Epithelial cell of esophagus (primary cell): ENCODE measurements around the gene GLI2.

Source experiments
- DNase-seq: peaks from one replicate; pipeline ENCODE4 v3.0.0; 2010; ENCODE audit warnings: low read depth
- H3K4me3 ChIP-seq: 2 replicates; pipeline ENCODE4 v1.5.1; 2011; ENCODE audit warnings: mild to moderate bottlenecking, low read length, control low read depth
- TF ChIP-seq, protein P1 (sequence below): IDR thresholded peaks from 2 replicates; pipeline ENCODE4 v1.5.1; 2011; ENCODE audit warnings: low read depth, mild to moderate bottlenecking, low read length, control low read depth, inconsistent platforms; ENCODE audit not compliant: insufficient read depth; ENCODE audit errors: missing control alignments

The GLI2 gene

DNA sequence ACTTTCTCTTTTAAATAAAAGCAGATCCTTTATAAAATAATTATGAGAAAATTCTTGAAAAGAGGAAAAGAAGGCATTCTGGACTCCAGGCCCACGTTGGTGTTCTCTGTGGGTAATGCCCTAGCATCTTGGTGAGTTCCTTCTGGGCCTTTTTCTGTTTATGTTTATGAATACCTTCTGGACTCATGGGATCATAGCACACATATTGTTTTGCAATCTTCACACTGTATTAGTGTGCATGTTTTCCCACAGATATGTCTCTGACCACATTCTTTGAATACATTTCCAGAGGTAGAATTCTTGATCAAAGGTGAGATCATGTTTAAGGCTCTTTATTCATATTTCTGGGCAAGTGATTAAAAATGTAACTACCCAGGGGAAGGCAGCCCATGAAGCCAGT, 15.9 kb downstream of the GLI2 start:
- no peak for DNase-seq
- TF ChIP-seq, protein P1, sequence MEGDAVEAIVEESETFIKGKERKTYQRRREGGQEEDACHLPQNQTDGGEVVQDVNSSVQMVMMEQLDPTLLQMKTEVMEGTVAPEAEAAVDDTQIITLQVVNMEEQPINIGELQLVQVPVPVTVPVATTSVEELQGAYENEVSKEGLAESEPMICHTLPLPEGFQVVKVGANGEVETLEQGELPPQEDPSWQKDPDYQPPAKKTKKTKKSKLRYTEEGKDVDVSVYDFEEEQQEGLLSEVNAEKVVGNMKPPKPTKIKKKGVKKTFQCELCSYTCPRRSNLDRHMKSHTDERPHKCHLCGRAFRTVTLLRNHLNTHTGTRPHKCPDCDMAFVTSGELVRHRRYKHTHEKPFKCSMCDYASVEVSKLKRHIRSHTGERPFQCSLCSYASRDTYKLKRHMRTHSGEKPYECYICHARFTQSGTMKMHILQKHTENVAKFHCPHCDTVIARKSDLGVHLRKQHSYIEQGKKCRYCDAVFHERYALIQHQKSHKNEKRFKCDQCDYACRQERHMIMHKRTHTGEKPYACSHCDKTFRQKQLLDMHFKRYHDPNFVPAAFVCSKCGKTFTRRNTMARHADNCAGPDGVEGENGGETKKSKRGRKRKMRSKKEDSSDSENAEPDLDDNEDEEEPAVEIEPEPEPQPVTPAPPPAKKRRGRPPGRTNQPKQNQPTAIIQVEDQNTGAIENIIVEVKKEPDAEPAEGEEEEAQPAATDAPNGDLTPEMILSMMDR, result no peak
- H3K4me3 ChIP-seq, result no peak overlapping the region

DNA sequence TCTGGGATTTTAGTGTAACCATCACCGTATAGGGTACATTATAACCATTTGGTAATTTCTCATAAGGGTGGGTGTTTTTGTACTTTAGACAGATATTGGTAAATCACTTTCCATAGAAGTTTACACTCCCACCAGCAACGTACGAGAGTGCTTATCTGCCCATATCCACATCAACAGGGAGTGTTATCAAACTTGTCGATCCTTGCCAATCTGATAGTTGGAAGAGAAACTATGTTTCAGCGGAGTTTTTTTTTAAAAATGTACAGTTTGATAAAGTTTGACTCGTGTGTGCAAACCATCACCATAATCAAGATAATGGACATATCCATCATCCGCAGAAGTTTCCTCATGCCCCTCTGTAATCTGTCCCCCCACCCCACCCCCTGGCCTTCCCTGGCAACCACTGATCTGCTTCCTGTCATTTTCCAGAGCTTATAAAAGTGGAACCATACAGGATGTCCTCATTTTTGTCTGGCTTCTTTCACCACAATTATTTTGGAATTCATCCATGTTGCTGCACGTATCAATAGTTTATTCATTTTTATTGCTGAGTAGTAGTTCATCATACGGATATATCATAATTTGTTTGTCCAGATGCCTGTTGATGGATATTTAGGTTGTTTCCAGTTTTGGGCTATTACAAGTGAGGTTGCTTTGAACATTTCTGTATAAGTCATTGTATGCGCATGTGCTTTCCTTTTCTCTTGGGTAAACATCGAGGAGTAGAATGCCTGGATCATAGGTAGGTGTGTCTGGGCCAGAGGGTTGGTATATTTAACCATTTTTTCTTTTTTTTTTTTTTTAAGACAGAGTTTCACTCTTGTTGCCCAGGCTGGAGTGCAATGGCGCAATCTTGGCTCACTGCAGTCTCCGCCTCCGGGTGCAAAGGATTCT, 18.6 kb downstream of the GLI2 start:
- H3K4me3 ChIP-seq, result no peak overlapping the region
- TF ChIP-seq, protein P1, result no peak
- no peak for DNase-seq

DNA sequence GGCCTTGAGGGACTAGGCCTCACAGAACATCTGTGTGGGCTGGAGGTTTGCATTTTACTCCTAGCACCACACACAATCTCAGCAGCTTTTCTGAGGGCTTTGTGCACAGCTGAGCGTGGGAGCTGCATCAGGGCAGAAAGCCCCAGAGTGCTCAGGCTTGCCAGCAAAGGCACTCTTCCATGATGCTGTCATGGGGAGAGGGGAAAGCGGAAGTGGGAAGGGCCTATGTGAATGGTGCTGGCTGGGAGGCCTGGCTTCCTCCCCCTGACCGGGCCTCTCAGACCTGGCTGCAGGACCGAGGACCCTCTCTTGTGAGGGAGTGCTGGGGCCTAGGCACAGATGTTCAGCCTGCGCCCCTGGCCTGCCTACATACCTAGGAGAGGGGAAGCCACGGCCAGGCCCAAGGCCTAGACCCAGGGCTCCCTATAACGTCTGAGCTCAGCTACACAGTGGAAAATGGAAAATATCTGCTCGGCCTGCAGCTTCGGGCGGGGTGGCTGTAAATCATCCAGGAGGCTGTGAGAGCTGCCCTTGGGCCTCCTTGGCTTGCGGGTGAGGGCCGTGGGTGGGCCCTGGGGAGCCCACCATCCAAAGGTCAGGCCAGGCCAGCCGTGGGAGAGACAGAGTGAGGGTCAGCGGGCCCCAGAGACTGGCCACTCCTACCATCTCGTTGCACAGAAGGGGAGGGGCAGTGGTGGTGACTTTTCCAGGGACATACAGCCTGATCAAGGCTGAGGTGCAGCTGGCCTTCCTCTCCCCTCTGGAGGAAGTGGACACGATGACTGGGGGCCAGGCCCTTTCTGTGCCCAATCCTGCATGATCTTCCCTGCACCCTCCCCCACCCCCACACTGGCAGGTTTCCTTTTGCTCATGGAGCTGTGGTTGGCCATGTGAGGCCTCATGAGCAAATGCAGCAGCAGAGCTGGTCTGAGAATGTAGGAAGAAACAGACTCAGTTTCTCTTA, 22.8 kb downstream of the GLI2 start:
- no peak overlapping the region for H3K4me3 ChIP-seq
- DNase-seq, result no peak
- TF ChIP-seq, protein P1, result no peak

DNA sequence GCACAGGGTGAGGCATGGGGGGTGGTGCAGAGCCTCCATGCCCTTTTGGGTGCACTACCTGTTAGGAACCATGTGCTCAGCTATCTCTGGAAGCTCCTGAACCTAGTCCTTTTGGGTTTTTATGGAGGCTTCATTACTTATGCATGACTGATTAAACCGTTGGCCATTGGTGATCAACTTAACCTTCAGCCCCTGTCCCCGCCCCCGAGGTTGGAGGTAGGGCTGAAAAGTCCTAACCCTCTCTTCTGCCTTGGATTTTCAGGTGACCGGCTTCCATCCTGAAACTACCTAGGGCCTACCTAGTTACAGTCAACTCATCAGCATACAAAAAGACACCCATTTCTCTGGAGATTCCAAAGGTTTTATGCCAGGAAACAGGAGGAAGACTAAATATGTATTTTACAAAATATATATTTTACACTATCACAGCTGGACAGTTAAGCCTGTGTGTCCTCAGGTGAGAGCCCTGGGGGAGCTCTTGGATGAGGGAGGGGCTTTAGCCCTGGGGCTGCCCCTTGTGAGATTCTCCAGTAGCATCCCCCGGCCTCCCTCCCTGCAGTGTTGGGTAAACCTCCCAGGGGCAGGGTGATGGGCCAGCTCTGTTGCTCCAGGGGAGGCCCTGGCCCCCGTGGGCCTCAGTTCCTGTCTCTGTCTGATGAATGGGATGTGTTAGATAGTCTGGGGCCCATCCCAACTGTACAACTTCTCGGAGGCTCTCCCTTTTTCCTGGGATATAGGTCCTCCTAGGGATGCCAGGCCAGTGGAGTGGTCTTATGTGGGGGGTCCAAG, 24.1 kb downstream of the GLI2 start:
- TF ChIP-seq, protein P1, result no peak
- DNase-seq, result no peak
- H3K4me3 ChIP-seq, result no peak overlapping the region

DNA sequence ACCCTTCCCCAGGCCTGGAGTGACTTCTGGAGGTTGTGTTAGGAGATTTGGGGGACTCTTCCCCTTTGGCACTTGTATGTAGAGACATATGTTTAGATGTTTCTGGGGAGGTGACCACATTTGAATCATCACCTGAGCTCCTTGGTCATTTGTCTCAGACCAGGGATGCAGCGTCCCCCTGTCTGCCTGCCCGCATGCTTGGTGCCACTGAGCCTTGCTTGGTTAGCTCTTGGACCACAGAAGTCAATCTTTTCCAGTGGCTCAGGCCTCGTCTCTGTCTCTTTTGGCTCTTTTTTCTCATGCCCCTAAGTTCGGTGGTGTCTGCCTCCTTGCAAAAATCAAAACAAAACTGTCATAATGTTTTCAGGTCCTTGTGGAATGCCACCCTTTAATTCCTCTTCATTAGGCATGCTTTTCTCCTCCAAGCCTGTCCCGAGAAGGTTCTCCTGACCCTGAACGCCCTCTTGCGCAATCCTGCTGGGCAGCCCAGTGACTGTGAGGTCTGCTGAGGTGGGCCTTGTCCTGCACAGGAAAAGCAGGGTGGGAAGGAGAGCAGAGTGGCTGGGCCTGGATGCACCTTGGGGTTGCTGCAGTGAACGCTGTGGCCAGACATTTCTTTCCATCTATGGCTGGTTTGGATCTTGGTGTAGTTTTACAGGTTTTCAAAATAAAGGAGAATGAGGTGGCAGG, 24.9 kb downstream of the GLI2 start:
- no peak for DNase-seq
- TF ChIP-seq, protein P1, result no peak
- H3K4me3 ChIP-seq, result no peak overlapping the region
